Inflammatory macrophage treated with lipopolysaccharide for 4 hours (primary cell): ENCODE results near the gene SCFD2.

ENCODE experiments used
- DNase-seq: peaks from one replicate; pipeline ENCODE4 v3.0.0-alpha.2; 2020

SCFD2 gene

GRCh38 chr4:53132132-53132891 lies 233.5 kb downstream of the SCFD2 start:
- DNase-seq, result no peak

GRCh38 chr4:53131562-53131925 lies 234.3 kb downstream of the SCFD2 start:
- no peak for DNase-seq

GRCh38 chr4:53130896-53131561 lies 234.8 kb downstream of the SCFD2 start:
- no peak for DNase-seq

GRCh38 chr4:53128706-53129357 lies 237.0 kb downstream of the SCFD2 start:
- DNase-seq, result no peak

- no peak for DNase-seq
These were observed 237.6 kb downstream of the SCFD2 start for GRCh38 chr4:53128231-53128630.

- no peak for DNase-seq
These were observed 238.5 kb downstream of the SCFD2 start for GRCh38 chr4:53127365-53127764.

- DNase-seq, result no peak
These were observed 239.8 kb downstream of the SCFD2 start for GRCh38 chr4:53126099-53126498.

GRCh38 chr4:53123819-53124218 lies 242.0 kb downstream of the SCFD2 start:
- DNase-seq, result no peak

- no peak for DNase-seq
These were observed 242.7 kb downstream of the SCFD2 start for GRCh38 chr4:53123171-53123570.

GRCh38 chr4:53122280-53123116 lies 243.4 kb downstream of the SCFD2 start:
- DNase-seq, result no peak

GRCh38 chr4:53121264-53121865 lies 244.5 kb downstream of the SCFD2 start:
- DNase-seq, result no peak

- DNase-seq, result no peak
These were observed 245.1 kb downstream of the SCFD2 start for GRCh38 chr4:53120778-53121177.

GRCh38 chr4:53119680-53120079 lies 246.2 kb downstream of the SCFD2 start:
- DNase-seq, result no peak

GRCh38 chr4:53118676-53119075 lies 247.2 kb downstream of the SCFD2 start:
- DNase-seq, result no peak

- no peak for DNase-seq
These were observed 248.9 kb downstream of the SCFD2 start for GRCh38 chr4:53116954-53117353.

- no peak for DNase-seq
These were observed 252.2 kb downstream of the SCFD2 start for GRCh38 chr4:53113431-53114225.

- no peak for DNase-seq
These were observed 260.5 kb downstream of the SCFD2 start for GRCh38 chr4:53105313-53105712.

GRCh38 chr4:53103481-53103880 lies 262.4 kb downstream of the SCFD2 start:
- DNase-seq, result no peak

GRCh38 chr4:53101191-53101581 lies 264.7 kb downstream of the SCFD2 start:
- no peak for DNase-seq

GRCh38 chr4:53100501-53101190 lies 265.2 kb downstream of the SCFD2 start:
- no peak for DNase-seq

GRCh38 chr4:53098681-53099121 lies 267.2 kb downstream of the SCFD2 start:
- DNase-seq, result no peak
